Gastrocnemius medialis (tissue), 4 donors: ENCODE results near the gene DHH. TPM values are rescaled to one million over a fixed set of nuclear protein-coding genes. Genes with fewer than 3 reads are reported as not detected.
"Not testable (repeated sequence)": the region's sequence is repeated elsewhere in the genome, so short reads cannot be mapped to it uniquely, and the experiment has no call there.

Experiments used
- ATAC-seq, 2 donors: fragments of 150-250 bp; one replicate each; pipeline ENCODE4 v1.9.1; 2016
- DNase-seq, 2 donors: peaks; one replicate each; pipeline ENCODE4 v3.0.0-alpha.2; 2019
- H3K27ac ChIP-seq, 4 donors: fragments of 200-600 bp; sonication (generic); 1 replicate in 1 of 4; 2 replicates in 3 of 4; pipeline ENCODE4 v1.5.1; 2016 to 2018; ENCODE audit warnings: mild to moderate bottlenecking in 2 of 4, moderate library complexity in 1 of 4
- H3K27me3 ChIP-seq, 3 donors: fragments of 200-600 bp; sonication (generic) in 2 of 3; 1 replicate in 1 of 3; 2 replicates in 2 of 3; pipeline versions ENCODE4 v1.5.1 to v1.6.0; 2016 to 2019; ENCODE audit warnings: mild to moderate bottlenecking in 1 of 3, moderate library complexity in 1 of 3
- H3K36me3 ChIP-seq, 2 donors: fragments of 200-600 bp; sonication (generic) in 1 of 2; one replicate each; pipeline ENCODE4 v1.5.1; 2017 to 2018
- H3K4me1 ChIP-seq, 2 donors: fragments of 200-600 bp; sonication (generic) in 1 of 2; one replicate each; pipeline ENCODE4 v1.5.1; 2016 to 2017; ENCODE audit warnings: mild to moderate bottlenecking in 2 of 2
- H3K4me3 ChIP-seq, 4 donors: fragments of 200-600 bp; sonication (generic) in 3 of 4; 1 replicate in 1 of 4; 2 replicates in 3 of 4; pipeline ENCODE4 v1.5.1; 2016 to 2019; ENCODE audit warnings: mild to moderate bottlenecking in 2 of 4
- H3K9me3 ChIP-seq, 3 donors: fragments of 200-600 bp; sonication (generic) in 2 of 3; 1 replicate in 1 of 3; 2 replicates in 2 of 3; pipeline ENCODE4 v1.5.1; 2016 to 2019
- CTCF ChIP-seq, 5 experiments: fragments of 450-650 bp in 3 of 5; fragments of 200-600 bp in 2 of 5; sonication (generic) in 2 of 5; IDR thresholded peaks in 4 of 5; conservative IDR thresholded peaks in 1 of 5; 1 replicate in 4 of 5; 2 replicates in 1 of 5; pipeline ENCODE4 v1.5.1; 2016 to 2019; ENCODE audit warnings: antibody characterized with exemption in 5 of 5, mild to moderate bottlenecking in 3 of 5, moderate library complexity in 3 of 5
- POLR2A ChIP-seq, 2 donors: fragments of 450-650 bp; IDR thresholded peaks; one replicate each; pipeline ENCODE4 v1.6.1; 2017; ENCODE audit warnings: antibody characterized with exemption in 2 of 2, mild to moderate bottlenecking in 2 of 2, moderate library complexity in 2 of 2
- in situ Hi-C, 4 donors: fragments of 200-750 bp; cut with MboI; loops; one replicate each; pipeline versions ENCODE4 v1.15.0 to v1.8.0; 2017; ENCODE audit warnings: low sequenced_read_pairs in 4 of 4
- intact Hi-C: fragments of 100-400 bp; cut with DNase I; formaldehyde crosslinking; loops from one replicate; pipeline ENCODE4 v1.15.1; 2023; ENCODE audit warnings: low total_unique reads
- total RNA-seq, 4 donors: library from RNA; depleted of rRNA; stranded (reverse); fragments of >200 nt; gene quantifications; one replicate each; pipeline versions ENCODE4 v1.1.0 to v1.2.3, GENCODE V29; 2016

The DHH gene
- total RNA-seq, 4 donors from 2014 or later, result 0.09 to 0.36 (median 0.15) TPM; not detected in 1

- Histone ChIP-seq H3K4me3 (peak within 1 kb of the TSS; percentile 82 to 100 (median 96)), H3K36me3 (peaks cover 0 to 27% of the 10 kb centered on the region in 2 donors), H3K27me3 (no peaks in the 10 kb centered on the region), H3K9me3 (no peaks in the 10 kb centered on the region), H3K4me1 (peaks cover 25 to 30% of the 10 kb centered on the region in 2 donors), H3K27ac (peak within 1 kb of the TSS; percentile 99 to 100 (median 100))
- peak; percentile 83 for DNase-seq
- peak; percentile 88 to 97 for TF ChIP-seq POLR2A (IDR thresholded peaks at IDR 0.05)
- TF ChIP-seq CTCF (IDR thresholded peaks at IDR 0.05 in 4 of 5, conservative IDR thresholded peaks at IDR 0.05 in 1 of 5), result no peak
- intact Hi-C loops, result loop anchor here (1.0 to 2.0 kb wide), 3 partner anchors 62 to 103 kb away; partner anchors contain the start of genes KMT2D and RHEBL1
- in situ Hi-C loops, result no loop called here
- ATAC-seq, result peak; percentile 78 to 83
Observed at GRCh38 chr12:49131051-49131893, 36.7 kb upstream of the DHH start, which contains the start of gene TUBA1B. Gene TUBA1B (minus strand): TSS chr12:49131395. CDS start chr12:49131300, 95 bp downstream.

- peak; percentile 83 to 89 for DNase-seq
- ATAC-seq, result peak; percentile 84 to 87
- Histone ChIP-seq H3K4me1 (peaks cover 25 to 30% of the 10 kb centered on the region in 2 donors), H3K27ac (peak overlapping the region; percentile 99 to 100 (median 100)), H3K4me3 (peak overlapping the region; percentile 82 to 100 (median 96)), H3K9me3 (no peaks in the 10 kb centered on the region), H3K27me3 (no peaks in the 10 kb centered on the region), H3K36me3 (peaks cover 0 to 27% of the 10 kb centered on the region in 2 donors)
- in situ Hi-C loops, result no loop called here
- TF ChIP-seq POLR2A (IDR thresholded peaks at IDR 0.05) (no peak), CTCF (IDR thresholded peaks at IDR 0.05 in 4 of 5, conservative IDR thresholded peaks at IDR 0.05 in 1 of 5) (peak; percentile 69 to 93 (median 85))
- intact Hi-C loops, result loop anchor here (1.0 to 2.0 kb wide), 5 partner anchors 20 to 104 kb away; partner anchors contain the start of genes KMT2D, LMBR1L and RHEBL1
Observed at GRCh38 chr12:49130151-49131050, 35.8 kb upstream of the DHH start.

GRCh38 chr12:49129332-49130150 lies 34.9 kb upstream of the DHH start:
- DNase-seq (no peak), ATAC-seq (no peak)
- Histone ChIP-seq H3K4me3 (peak overlapping the region; percentile 82 to 100 (median 96)), H3K27ac (peak overlapping the region; percentile 99 to 100 (median 100)), H3K9me3 (no peaks in the 10 kb centered on the region), H3K36me3 (peaks cover 0 to 27% of the 10 kb centered on the region in 2 donors), H3K27me3 (no peaks in the 10 kb centered on the region), H3K4me1 (peaks cover 25 to 30% of the 10 kb centered on the region in 2 donors)
- TF ChIP-seq POLR2A (IDR thresholded peaks at IDR 0.05) (no peak), CTCF (IDR thresholded peaks at IDR 0.05 in 4 of 5, conservative IDR thresholded peaks at IDR 0.05 in 1 of 5) (no peak)
- in situ Hi-C loops, result loop anchor here in 1 of 4 donors (10.0 kb wide), 1 partner anchor 55 kb away; no protein-coding TSS in a partner anchor
- intact Hi-C loops, result loop anchor here (1.0 to 2.0 kb wide), 4 partner anchors 19 to 69 kb away; partner anchors contain the start of genes KMT2D, LMBR1L and RHEBL1

GRCh38 chr12:49127971-49128370 lies 33.4 kb upstream of the DHH start:
- in situ Hi-C loops, result loop anchor here in 1 of 4 donors (10.0 kb wide), 1 partner anchor 53 kb away; no protein-coding TSS in a partner anchor
- H3K27ac ChIP-seq, intact Hi-C loops, H3K9me3 ChIP-seq, ATAC-seq, H3K27me3 ChIP-seq, H3K4me3 ChIP-seq, DNase-seq: not testable (repeated sequence)
- Histone ChIP-seq H3K4me1 (peaks cover 21 to 23% of the 10 kb centered on the region in 2 donors), H3K36me3 (peaks cover 0 to 27% of the 10 kb centered on the region in 2 donors)
